ENCODE results near the gene UBE2N.

UBE2N gene

DNA sequence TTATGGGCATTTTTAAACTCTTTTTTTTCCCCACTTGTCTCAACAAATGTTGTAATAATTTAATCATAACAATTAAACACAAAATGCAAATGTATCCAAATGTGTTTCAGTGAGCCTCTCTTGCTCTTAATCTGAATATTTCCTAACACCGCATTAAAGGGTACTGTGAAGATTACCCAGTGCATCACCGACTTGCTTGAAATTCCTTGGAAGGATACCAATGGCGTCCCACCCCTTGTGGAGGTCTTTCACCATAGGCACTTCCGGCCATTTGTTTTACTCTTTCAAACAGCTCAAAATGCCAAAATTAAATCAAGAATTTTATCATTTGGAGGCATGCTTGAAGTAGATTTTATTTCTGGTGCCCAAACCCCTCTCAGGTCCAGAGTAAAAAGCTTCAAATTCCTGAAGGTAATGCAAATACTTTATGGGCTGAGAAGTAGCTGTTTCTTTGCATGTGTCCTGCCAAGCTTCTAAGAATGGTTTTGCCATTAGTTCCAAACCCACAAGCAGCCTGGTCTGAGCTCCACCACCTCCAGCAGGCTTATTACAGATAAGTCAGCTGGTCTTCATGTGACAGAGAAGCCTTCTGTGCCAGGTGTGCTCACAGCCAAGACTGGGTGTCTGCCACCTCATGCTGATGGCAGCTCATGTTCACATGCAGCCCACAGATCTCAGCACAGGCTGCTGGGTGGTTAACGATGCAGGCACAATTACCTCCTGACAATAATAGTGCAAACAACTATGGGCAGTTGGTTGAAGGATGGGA lies 80.4 kb downstream of the UBE2N start:
- DNase-seq (ENCODE audit: low read depth in 1 of 2, low spot score in 1 of 2) = no peak

DNA sequence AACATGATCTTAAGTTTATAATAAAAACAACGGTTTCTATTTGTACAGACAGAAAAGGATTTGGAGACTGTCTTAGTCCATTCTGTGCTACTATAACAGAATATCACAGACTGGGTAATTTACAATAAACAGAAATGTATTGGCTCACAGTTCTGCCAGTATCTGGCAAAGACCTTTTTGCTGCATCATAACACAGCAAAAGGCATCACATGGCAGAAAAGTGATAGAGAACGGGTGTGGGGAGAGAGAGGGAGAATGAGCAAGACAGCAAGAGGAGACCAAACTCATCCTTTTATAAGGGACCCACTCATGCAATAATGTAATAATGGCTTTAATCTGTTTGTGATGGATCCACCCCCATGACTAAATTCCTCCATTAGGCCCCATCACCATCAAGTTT lies 81.1 kb downstream of the UBE2N start:
- DNase-seq (ENCODE audit: low read depth in 1 of 2, low spot score in 1 of 2) = no peak

- DNase-seq (ENCODE audit: low read depth in 1 of 2, low spot score in 1 of 2) = no peak
Measured at GRCh38 chr12:93358821-93359220, 82.9 kb downstream of the UBE2N start.

DNA sequence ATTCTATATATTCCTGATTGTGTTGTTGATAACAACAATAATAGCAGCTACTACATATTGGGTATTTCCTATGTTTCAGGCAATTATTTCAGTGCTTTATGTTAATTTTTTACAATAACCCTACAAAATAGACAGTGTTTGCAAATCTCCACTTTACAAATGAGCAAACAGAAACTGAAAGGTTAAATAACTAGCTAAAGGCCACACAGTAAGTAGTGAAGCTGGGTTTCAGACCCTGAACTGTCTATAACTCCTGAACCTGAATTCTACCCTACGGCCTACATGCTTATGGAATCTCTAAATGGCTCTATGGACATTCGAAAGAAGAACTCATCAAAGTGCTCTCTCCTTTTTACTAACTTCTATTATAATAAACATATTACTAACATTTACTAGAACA lies 83.7 kb downstream of the UBE2N start:
- DNase-seq (ENCODE audit: low read depth in 1 of 2, low spot score in 1 of 2) = no peak

DNA sequence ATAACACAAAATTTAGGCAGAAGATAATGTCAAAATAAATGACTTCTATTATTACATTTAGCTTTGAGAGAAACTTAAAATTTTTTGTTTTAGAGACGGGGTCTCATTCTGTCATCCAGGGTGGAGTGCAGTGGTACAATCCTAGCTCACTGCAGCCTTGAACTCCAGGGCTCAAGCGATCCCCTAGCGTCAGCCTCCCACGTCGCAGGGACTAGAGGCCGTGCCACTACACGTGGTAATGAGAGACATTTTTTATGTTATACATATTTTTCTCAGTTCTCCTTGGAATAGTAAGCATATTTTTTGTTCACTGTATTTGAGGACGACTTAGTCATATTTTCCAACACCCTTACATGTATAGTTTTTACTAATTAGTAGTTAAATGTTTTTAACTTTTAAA lies 85.5 kb downstream of the UBE2N start:
- DNase-seq (ENCODE audit: low read depth in 1 of 2, low spot score in 1 of 2) = no peak

Data from stimulated activated CD4-positive, alpha-beta T cell treated with anti-CD3 and anti-CD28 coated beads, Interleukin-15, amount 100 ng/mL, for 1 hour (primary cell).